Left colon (tissue), 2 donors: ENCODE measurements around the gene SYNPR. TPM values are rescaled to one million over a fixed set of nuclear protein-coding genes. Genes with fewer than 3 reads are reported as not detected.
A peak's percentile ranks its signal among the peaks of the same experiment; 100 is the strongest.

Experiments used
- ATAC-seq: fragments of 200-7000 bp; cut with Tn5 transposase; one replicate; pipeline ENCODE4 v1.9.1; 2020; ENCODE audit warnings: mild to moderate bottlenecking, moderate library complexity
- DNase-seq, 2 donors: peaks; one replicate each; pipeline ENCODE4 v3.0.0-alpha.2; 2020
- intact Hi-C, 2 donors: fragments of 100-400 bp; cut with DNase I in 1 of 2; cut with micrococcal nuclease in 1 of 2; formaldehyde crosslinking; loops; one replicate each; pipeline versions ENCODE4 v1.11.2 to v1.14.0; 2022; cut with DNase I, micrococcal nuclease
- total RNA-seq, 2 donors: library from RNA; stranded (reverse); fragmentation: NEBNext Ultra II Directional; extraction: Animal tissue kit (Norgen Biotek cat#: 25700); gene quantifications; one replicate each; pipeline ENCODE4 v1.2.1, GENCODE V29; 2021
- donor health status: DM: no; HTN: no; CAD: no.
- donor health status: DM: yes; HTN: yes; CAD: no.

SYNPR gene
- total RNA-seq, 2 donors from 2014 or later = 0.15 TPM; not detected in 1

DNA sequence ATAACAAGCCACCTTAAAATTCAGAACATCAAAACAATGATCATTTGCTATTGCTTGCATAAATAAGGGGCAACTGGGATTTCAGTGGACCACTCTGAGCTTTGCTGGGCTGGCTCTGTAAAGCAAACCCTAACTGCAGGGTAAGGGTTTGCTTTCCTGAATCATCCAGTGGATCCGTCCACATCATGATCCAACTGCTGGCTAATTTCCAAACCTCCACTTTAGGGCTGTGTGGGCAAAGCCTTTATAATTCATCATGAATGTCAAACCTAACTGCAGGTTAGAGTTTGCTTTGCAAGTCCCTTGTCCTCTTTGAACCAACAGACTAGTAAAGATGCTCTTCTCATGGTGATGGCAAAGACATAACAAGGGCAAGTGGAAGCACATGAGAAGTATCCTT is 76.1 kb downstream of the SYNPR start:
- ATAC-seq (no peak), DNase-seq (no peak)
- intact Hi-C loops = loop anchor here in 1 of 2 donors (5.0 kb wide), 1 partner anchor 463 kb away; the partner anchor contains the start of gene C3orf49

DNA sequence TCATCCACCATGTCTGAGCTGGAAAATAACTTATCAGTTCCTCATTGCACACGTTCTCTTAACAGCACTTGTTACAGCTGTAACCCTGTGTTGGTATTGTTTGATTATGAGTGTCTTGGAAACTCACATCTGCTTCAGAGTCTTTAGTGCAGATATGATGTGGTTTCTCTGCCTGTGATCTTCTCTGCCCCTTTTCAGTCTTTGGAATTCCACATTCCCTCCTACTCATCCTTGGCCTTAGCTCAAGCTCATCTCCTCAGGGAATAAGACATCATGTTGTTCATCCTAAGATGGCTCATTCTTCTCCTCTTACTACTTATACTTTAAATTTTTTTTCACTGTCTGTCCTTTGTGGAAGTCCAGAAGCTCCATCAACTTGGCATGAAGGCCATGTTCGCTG is 77.7 kb downstream of the SYNPR start:
- peak; percentile 44 for ATAC-seq
- intact Hi-C loops = no loop called here

DNA sequence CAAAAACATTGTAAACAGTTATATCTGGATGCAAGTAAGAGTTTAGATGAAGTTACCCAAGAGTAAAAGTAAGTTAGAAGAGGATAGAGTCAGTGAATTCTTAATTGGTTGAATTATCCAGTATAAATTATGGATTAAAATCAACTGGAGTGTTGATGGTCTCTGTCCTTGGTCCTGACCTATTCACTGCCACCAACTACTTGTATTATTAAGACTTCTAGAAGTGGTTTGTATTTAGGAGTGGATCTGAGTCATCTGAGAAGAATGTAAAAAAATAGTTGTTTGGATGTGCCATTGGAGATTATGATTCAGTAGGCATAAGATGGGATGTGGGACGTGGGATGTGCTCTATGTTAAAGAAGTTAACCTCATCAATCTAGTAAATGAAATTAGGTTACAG is 86.4 kb downstream of the SYNPR start:
- intact Hi-C loops = no loop called here
- ATAC-seq = no peak
- no peak for DNase-seq

More for the DNA sequence above, 77.7 kb downstream of the SYNPR start:
- no peak for DNase-seq

DNA sequence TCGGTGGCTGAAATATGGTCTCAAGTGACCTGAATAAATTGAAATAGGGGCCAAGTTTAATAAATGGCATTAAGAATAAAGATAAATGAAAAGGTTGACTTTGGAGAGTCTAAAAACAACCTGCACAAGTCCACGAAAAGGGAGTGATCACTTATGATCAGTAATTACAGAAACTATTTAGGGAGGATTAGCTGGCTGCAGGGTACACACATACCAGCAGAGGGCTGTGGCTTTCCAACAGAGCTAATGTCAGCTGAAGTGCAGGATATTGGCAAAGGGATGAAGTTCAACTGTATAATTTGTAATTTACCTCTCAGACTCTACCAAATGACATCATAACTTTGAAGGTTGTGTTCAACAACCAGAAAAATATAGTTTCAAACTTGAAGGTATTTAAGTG is 86.8 kb downstream of the SYNPR start:
- intact Hi-C loops = no loop called here
- peak; percentile 59 for ATAC-seq
- DNase-seq = no peak

- DNase-seq (no peak), ATAC-seq (no peak)
- intact Hi-C loops = no loop called here
Measured at GRCh38 chr3:63365671-63366070, 87.6 kb downstream of the SYNPR start.

DNA sequence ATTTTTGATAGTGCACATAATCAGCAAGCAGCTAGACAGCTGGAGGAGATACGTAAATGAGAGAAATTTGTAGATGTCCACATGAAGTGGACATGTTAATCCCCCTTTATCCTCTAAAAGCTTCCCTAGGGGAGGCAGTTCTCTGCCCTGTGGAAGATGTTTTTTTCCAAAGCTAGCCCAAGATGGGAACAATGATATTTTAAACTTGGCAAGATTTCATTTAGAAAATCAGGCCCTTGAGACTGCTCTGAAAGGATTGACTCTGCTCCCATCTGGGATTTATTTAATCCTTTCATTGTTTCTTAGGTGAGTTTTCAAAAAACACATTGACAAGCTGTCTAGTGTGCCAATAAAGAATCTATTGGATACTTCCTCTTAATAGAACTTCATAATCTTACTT is 92.0 kb downstream of the SYNPR start:
- DNase-seq (no peak), ATAC-seq (no peak)
- intact Hi-C loops = no loop called here

DNA sequence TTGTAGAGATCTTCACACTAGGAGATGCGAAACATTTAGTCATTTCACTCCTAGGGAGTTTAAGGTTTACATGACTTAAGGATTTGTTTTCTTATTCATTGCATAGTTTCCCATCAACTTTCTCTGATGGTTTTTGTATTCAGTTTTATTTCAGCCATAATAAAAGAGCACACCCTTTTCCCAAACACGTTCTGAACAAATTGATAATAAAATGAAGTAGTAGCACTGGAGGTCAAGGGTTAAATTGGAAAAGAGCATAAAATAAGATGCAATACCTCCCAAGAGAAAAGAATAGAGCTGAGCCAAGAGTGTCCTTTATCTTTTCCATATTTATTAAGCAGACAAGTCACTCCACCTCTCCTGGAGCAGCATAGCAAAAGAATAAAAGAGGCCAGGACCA is 104.9 kb downstream of the SYNPR start:
- DNase-seq = no peak
- peak; percentile 75 for ATAC-seq
- intact Hi-C loops = no loop called here

DNA sequence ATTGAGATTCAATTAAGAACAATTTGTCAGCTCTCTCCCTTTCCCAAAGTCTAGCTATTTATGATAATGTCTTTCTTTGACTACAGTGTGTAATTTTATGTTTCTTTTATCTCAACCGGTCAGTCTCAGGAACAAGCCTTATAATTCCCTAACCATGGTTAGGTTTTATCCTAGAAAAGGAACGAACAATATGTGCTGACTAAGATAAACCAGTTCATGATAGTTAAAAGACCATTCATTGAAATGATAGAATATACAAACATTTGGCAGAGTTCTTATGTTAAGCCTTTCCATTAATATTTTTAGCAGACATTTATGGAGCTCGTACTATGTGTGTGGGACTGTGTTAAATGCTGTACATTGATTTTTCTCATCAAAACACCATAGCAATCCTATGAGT is 106.3 kb downstream of the SYNPR start:
- ATAC-seq (no peak), DNase-seq (no peak)
- intact Hi-C loops = no loop called here

- no peak for DNase-seq
- ATAC-seq = no peak
- intact Hi-C loops = no loop called here
Measured at GRCh38 chr3:63385629-63386028, 107.5 kb downstream of the SYNPR start.

DNA sequence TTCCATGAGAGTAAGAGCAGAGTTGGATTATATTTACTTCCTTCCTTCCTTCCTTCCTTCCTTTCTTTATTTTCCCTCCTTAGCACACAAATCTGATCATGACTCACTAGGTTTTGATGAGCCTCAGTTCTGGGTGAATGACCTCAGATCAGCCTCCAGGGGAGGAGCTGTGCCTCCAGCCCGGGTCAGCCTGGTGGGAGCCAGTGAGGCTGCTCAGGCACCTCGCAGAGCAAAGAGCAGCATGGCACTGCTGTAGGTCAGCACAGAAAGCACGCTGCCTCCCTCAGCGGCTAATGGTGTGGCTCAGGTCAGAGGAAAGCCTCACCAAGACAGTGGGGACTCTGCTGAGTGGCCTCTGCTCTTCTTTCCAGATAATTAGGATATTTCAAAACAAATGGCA is 108.5 kb downstream of the SYNPR start:
- ATAC-seq = no peak
- DNase-seq = no peak
- intact Hi-C loops = no loop called here

DNA sequence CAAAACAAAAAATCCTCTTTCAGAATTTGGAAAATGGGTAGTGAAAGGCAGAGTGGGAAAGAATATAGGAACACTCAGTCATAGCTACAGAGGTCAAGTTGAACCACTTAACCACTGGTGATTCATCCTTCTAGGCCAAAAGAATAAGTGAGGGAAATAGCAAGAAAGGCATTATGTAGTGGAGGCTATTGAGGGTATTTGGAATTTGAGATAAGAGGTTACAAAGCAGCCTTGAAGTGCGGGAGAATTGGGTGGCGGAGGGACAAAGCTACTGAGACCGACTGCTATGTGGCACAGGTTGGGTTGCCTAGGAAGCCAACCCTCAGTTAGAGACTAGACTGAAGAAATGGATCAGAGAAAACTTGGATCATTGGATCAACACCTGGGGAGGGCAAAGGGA is 109.5 kb downstream of the SYNPR start:
- intact Hi-C loops = no loop called here
- DNase-seq (no peak), ATAC-seq (no peak)

DNA sequence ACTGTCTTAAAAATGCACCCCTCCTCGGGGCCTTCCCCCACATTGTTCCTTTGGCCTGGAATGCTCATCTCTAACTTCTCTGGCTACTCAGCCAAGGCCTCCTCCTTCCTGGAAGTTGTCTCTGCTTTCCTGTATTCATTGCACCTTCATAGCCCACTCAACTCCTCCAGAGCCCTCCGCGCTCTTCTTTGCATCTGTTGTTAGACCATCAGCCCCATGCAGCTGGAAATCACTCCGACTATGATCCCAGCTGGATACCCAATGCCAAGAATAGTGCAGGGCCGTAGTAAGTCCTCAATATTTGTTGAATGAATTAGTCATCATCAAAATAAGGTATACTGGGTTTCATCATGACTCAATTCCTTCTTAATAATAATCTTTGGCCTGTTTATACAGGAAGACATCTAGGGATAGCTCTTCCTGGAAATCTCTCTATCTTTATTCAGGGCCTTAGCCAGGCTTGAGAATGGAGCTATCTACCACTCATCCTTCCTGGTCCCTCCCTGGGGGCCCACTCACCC is 112.7 kb downstream of the SYNPR start:
- DNase-seq (no peak), ATAC-seq (no peak)
- intact Hi-C loops = no loop called here

DNA sequence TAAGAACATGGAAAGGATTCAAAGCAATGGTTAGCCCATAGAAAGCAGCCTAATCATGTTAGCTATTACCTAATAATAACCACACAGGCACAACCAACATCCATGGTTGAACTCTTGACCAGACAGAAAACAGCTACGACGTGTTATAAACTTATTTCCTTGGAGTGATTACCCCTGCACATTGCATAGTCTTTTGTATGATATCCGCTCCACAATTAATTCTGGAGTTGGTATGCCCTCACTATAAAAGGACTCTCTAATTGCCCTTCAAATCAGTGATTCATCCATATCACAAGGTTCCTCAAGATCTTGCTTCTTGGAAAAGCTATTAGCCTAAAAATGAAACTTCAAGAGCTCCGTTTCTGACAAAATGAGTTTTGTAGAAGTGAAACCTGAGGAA is 117.9 kb downstream of the SYNPR start:
- ATAC-seq (no peak), DNase-seq (no peak)
- intact Hi-C loops = no loop called here

DNA sequence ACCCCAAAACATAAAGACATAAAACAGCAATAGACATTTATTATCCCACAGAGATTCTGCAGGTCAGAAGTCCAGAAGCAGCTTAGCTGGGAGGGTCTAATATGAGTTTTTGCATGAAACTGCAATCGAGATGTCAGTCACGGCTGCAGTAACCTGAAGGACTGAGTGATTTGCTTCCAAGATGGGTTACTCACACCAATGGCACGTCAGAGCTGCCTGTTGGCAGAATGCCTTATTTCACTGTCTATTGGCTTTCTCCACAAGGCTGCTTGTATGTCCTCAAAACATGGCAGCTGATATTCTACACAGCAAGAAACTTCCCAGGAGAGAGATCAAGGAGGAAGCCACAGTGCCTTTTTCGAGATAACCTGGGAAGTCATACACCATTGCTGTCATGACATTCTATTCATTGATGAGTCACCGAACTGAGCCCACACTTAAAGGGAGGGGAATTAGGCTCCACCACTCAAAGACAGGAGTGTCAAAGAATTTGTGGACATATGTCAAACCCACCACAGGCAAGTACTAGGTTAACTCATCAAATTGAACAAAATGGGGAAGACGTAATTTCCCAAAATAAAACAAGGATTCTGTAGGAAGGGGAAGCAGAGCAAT is 122.2 kb downstream of the SYNPR start:
- intact Hi-C loops = no loop called here
- DNase-seq (no peak), ATAC-seq (peak; percentile 50)

DNA sequence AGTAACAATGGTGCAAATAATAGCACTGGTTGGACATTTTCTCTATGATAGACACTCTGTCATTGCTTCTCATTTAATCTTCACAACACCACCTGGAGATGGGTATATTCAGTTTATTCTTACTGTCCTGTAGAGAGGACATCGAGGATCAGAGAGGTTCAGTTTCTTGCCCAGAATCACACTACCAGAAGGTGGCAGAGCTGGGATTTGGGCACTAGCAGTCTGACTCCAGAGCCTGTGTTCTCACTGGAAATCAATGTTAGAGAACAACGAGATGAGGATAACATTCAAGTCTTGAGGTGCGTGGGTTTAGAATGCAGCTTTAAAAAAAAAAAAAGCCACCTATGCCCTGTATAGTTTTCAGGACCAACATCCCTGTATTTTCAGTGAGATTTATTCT is 127.8 kb downstream of the SYNPR start:
- ATAC-seq (no peak), DNase-seq (no peak)
- intact Hi-C loops = no loop called here

DNA sequence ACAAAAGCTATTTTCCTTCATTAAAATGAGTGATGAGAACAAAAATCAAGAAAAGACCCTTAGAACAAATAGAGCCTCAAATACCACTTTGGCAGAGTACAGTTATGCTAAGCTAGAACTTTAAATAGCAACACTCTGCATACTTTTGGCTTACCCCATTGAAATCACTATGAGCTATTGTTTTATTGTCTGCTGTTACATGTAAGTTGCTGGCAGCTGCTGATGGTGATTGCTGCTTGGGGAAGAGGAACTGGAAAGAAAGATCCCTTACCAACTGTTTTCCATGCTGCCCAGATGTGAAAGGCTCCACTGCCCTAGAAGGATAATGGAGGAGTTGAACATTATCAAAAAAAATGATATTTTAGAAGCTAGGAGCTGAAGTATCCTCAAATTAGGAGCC is 135.4 kb downstream of the SYNPR start:
- ATAC-seq (no peak), DNase-seq (no peak)
- intact Hi-C loops = no loop called here

DNA sequence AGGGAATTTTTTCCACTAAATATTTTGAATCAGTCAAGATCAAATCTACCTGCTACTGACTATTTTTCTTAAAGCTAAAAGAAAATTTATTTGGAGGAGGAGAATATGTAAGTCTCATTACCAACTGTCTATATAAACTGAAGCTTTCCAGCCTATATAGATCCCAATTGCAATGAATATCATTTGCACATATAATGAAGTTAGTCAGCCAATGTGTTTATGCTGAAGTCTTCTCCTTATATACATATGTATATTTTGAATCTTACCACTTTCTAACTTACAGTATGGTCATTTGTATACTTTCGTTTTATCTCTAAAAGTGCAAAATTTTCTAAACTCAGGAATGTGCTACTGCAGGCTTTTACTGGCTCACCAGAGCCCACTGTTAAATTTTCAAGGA is 136.5 kb downstream of the SYNPR start:
- ATAC-seq = no peak
- intact Hi-C loops = no loop called here
- DNase-seq = no peak

DNA sequence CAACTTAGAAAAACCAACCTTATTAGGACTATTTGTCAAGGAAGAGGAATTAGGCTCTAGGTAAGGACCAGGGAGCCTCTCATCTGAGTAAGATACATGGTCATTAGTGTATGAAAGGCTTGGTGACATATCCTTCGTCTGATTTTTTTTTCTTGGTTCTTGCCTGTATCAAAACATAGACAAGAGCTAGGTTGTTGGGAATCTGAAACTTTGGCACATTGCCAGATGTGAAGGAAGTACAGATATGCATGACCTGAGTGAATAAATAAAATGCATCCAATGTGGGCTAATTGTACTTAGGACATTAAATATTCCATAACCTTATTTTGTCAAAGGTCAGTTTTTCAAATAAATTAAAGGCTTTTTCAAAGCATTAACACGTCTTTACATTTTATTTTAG is 151.8 kb downstream of the SYNPR start:
- no peak for DNase-seq
- no peak for ATAC-seq
- intact Hi-C loops = no loop called here

GRCh38 chr3:63430875-63431274 is 152.8 kb downstream of the SYNPR start:
- no peak for ATAC-seq
- intact Hi-C loops = no loop called here
- DNase-seq = no peak

GRCh38 chr3:63437858-63438257 is 159.8 kb downstream of the SYNPR start:
- no peak for ATAC-seq
- no peak for DNase-seq
- intact Hi-C loops = no loop called here

- ATAC-seq (no peak), DNase-seq (no peak)
- intact Hi-C loops = no loop called here
Measured at GRCh38 chr3:63438826-63439371, 160.8 kb downstream of the SYNPR start.
